ENCODE measurements around the gene IRX5.

GRCh38 chr16:54936201-54936978, 5.7 kb downstream of the IRX5 start:
- TF ChIP-seq LEF1 (IDR thresholded peaks at IDR 0.05; ENCODE audit: borderline replicate concordance) (no peak), BHLHE40 (IDR thresholded peaks at IDR 0.05; ENCODE audit: borderline replicate concordance) (no peak), SP1 (IDR thresholded peaks at IDR 0.05) (no peak), ELF4 (IDR thresholded peaks at IDR 0.05) (no peak), FOXA1 (IDR thresholded peaks at IDR 0.05) (no peak), TARDBP (IDR thresholded peaks at IDR 0.05) (no peak), FOXK2 (IDR thresholded peaks at IDR 0.05) (no peak), CTBP1 (IDR thresholded peaks at IDR 0.05; ENCODE audit: borderline replicate concordance) (no peak), ZNF384 (IDR thresholded peaks at IDR 0.05) (no peak), ARNT (IDR thresholded peaks at IDR 0.05) (no peak), PKNOX1 (IDR thresholded peaks at IDR 0.05) (no peak), HDGF (IDR thresholded peaks at IDR 0.05; ENCODE audit: borderline replicate concordance) (no peak), L3MBTL2 (conservative IDR thresholded peaks at IDR 0.05) (no peak), NFRKB (IDR thresholded peaks at IDR 0.05) (no peak)
